ENCODE results near the gene MAP7D3.

MAP7D3 gene

GRCh38 chrX:136260776-136261175, 9.6 kb upstream of the MAP7D3 start:
- H2BK120ac ChIP-seq (ENCODE audit: low read depth, low read length): no peak overlapping the region
- no peaks in the 10 kb centered on the region for H3K79me1 ChIP-seq (ENCODE audit: low read depth, low read length)
- H3K9me3 ChIP-seq (replicated peaks in 1 of 2; ENCODE audit: control insufficient read depth in 2 of 2, insufficient read depth in 1 of 2, low read depth in 1 of 2, low read length in 2 of 2): no peaks in the 10 kb centered on the region
- H3K4me1 ChIP-seq (ENCODE audit: control insufficient read depth in 2 of 2, insufficient read depth in 1 of 2, low read depth in 1 of 2, low read length in 2 of 2): no peaks in the 10 kb centered on the region
- H3K27me3 ChIP-seq (ENCODE audit: control insufficient read depth in 3 of 3, insufficient read depth in 3 of 3, low read depth in 1 of 3, low read length in 3 of 3): peaks cover 0 to 30% (median 0%) of the 10 kb centered on the region in 3 experiments
- no peak overlapping the region for H3K14ac ChIP-seq (ENCODE audit: low read length)
- no peak overlapping the region for H2BK5ac ChIP-seq (ENCODE audit: low read length)
- no peak overlapping the region for H3K4me3 ChIP-seq (ENCODE audit: low read length in 2 of 2)
- no peak overlapping the region for H4K91ac ChIP-seq (ENCODE audit: low read depth, low read length, poor library complexity)
- H3K18ac ChIP-seq (ENCODE audit: low read length): no peak overlapping the region
- no peak overlapping the region for H2AK5ac ChIP-seq (ENCODE audit: low read depth, low read length)
- DNase-seq (ENCODE audit: low spot score): no peak
- H3K23ac ChIP-seq (ENCODE audit: low read depth, low read length, poor library complexity): no peak overlapping the region
- H3K9ac ChIP-seq (ENCODE audit: low read depth, low read length, poor library complexity): no peak overlapping the region
- no peak overlapping the region for H4K8ac ChIP-seq (ENCODE audit: low read depth, low read length)
- no peak overlapping the region for H3K4ac ChIP-seq (ENCODE audit: low read length)
- no peak overlapping the region for H3K27ac ChIP-seq (replicated peaks; ENCODE audit: low read length)
- no peaks in the 10 kb centered on the region for H3K36me3 ChIP-seq (replicated peaks in 1 of 2; ENCODE audit: control insufficient read depth in 2 of 2, insufficient read depth in 2 of 2, low read length in 2 of 2)
- no peak overlapping the region for H3K4me2 ChIP-seq (ENCODE audit: insufficient read depth, low read length, poor library complexity, severe bottlenecking)
- no peak overlapping the region for H2AFZ ChIP-seq (ENCODE audit: low read length)
- H2BK12ac ChIP-seq (ENCODE audit: low read length): no peak overlapping the region
- H2BK15ac ChIP-seq (ENCODE audit: low read length): no peak overlapping the region

GRCh38 chrX:136259543-136259942, 8.3 kb upstream of the MAP7D3 start:
- H3K36me3 ChIP-seq (replicated peaks in 1 of 2; ENCODE audit: control insufficient read depth in 2 of 2, insufficient read depth in 2 of 2, low read length in 2 of 2): no peaks in the 10 kb centered on the region
- H3K4me1 ChIP-seq (ENCODE audit: control insufficient read depth in 2 of 2, insufficient read depth in 1 of 2, low read depth in 1 of 2, low read length in 2 of 2): no peaks in the 10 kb centered on the region
- H3K9me3 ChIP-seq (replicated peaks in 1 of 2; ENCODE audit: control insufficient read depth in 2 of 2, insufficient read depth in 1 of 2, low read depth in 1 of 2, low read length in 2 of 2): no peaks in the 10 kb centered on the region
- no CpG with 5 or more reads among the region's 4 CpGs for WGBS, 2 donors (ENCODE audit: extremely low coverage in 2 of 2, insufficient read length in 2 of 2, insufficient replicate concordance in 1 of 2)
- no peak overlapping the region for H2BK15ac ChIP-seq (ENCODE audit: low read length)
- no peak overlapping the region for H3K4me2 ChIP-seq (ENCODE audit: insufficient read depth, low read length, poor library complexity, severe bottlenecking)
- H4K8ac ChIP-seq (ENCODE audit: low read depth, low read length): no peak overlapping the region
- peaks cover 0 to 36% (median 0%) of the 10 kb centered on the region in 3 experiments for H3K27me3 ChIP-seq (ENCODE audit: control insufficient read depth in 3 of 3, insufficient read depth in 3 of 3, low read depth in 1 of 3, low read length in 3 of 3)
- no peak overlapping the region for H3K14ac ChIP-seq (ENCODE audit: low read length)
- H2BK12ac ChIP-seq (ENCODE audit: low read length): no peak overlapping the region
- no peak overlapping the region for H3K18ac ChIP-seq (ENCODE audit: low read length)
- no peak overlapping the region for H2BK120ac ChIP-seq (ENCODE audit: low read depth, low read length)
- no peak overlapping the region for H4K91ac ChIP-seq (ENCODE audit: low read depth, low read length, poor library complexity)
- no peak overlapping the region for H3K23ac ChIP-seq (ENCODE audit: low read depth, low read length, poor library complexity)
- no peak overlapping the region for H2BK5ac ChIP-seq (ENCODE audit: low read length)
- no peak overlapping the region for H2AFZ ChIP-seq (ENCODE audit: low read length)
- no peak for DNase-seq (ENCODE audit: low spot score)
- H2AK5ac ChIP-seq (ENCODE audit: low read depth, low read length): no peak overlapping the region
- no peak overlapping the region for H3K4me3 ChIP-seq (ENCODE audit: low read length in 2 of 2)
- H3K27ac ChIP-seq (replicated peaks; ENCODE audit: low read length): no peak overlapping the region
- no peaks in the 10 kb centered on the region for H3K79me1 ChIP-seq (ENCODE audit: low read depth, low read length)
- no peak overlapping the region for H3K4ac ChIP-seq (ENCODE audit: low read length)
- no peak overlapping the region for H3K9ac ChIP-seq (ENCODE audit: low read depth, low read length, poor library complexity)

GRCh38 chrX:136258951-136259350, 7.8 kb upstream of the MAP7D3 start:
- no peaks in the 10 kb centered on the region for H3K36me3 ChIP-seq (replicated peaks in 1 of 2; ENCODE audit: control insufficient read depth in 2 of 2, insufficient read depth in 2 of 2, low read length in 2 of 2)
- H2AFZ ChIP-seq (ENCODE audit: low read length): no peak overlapping the region
- no peaks in the 10 kb centered on the region for H3K9me3 ChIP-seq (replicated peaks in 1 of 2; ENCODE audit: control insufficient read depth in 2 of 2, insufficient read depth in 1 of 2, low read depth in 1 of 2, low read length in 2 of 2)
- H2BK5ac ChIP-seq (ENCODE audit: low read length): no peak overlapping the region
- H3K14ac ChIP-seq (ENCODE audit: low read length): no peak overlapping the region
- no peaks in the 10 kb centered on the region for H3K4me1 ChIP-seq (ENCODE audit: control insufficient read depth in 2 of 2, insufficient read depth in 1 of 2, low read depth in 1 of 2, low read length in 2 of 2)
- no peak overlapping the region for H3K4ac ChIP-seq (ENCODE audit: low read length)
- no peak overlapping the region for H3K23ac ChIP-seq (ENCODE audit: low read depth, low read length, poor library complexity)
- H2BK15ac ChIP-seq (ENCODE audit: low read length): no peak overlapping the region
- DNase-seq (ENCODE audit: low spot score): no peak
- peaks cover 0 to 36% (median 0%) of the 10 kb centered on the region in 3 experiments for H3K27me3 ChIP-seq (ENCODE audit: control insufficient read depth in 3 of 3, insufficient read depth in 3 of 3, low read depth in 1 of 3, low read length in 3 of 3)
- no peak overlapping the region for H3K18ac ChIP-seq (ENCODE audit: low read length)
- no peak overlapping the region for H3K4me3 ChIP-seq (ENCODE audit: low read length in 2 of 2)
- WGBS, 2 donors (ENCODE audit: extremely low coverage in 2 of 2, insufficient read length in 2 of 2, insufficient replicate concordance in 1 of 2): no CpG with 5 or more reads among the region's 1 CpG
- H2AK5ac ChIP-seq (ENCODE audit: low read depth, low read length): no peak overlapping the region
- H4K8ac ChIP-seq (ENCODE audit: low read depth, low read length): no peak overlapping the region
- H2BK12ac ChIP-seq (ENCODE audit: low read length): no peak overlapping the region
- no peak overlapping the region for H3K27ac ChIP-seq (replicated peaks; ENCODE audit: low read length)
- no peak overlapping the region for H2BK120ac ChIP-seq (ENCODE audit: low read depth, low read length)
- no peak overlapping the region for H3K9ac ChIP-seq (ENCODE audit: low read depth, low read length, poor library complexity)
- H3K79me1 ChIP-seq (ENCODE audit: low read depth, low read length): no peaks in the 10 kb centered on the region
- H3K4me2 ChIP-seq (ENCODE audit: insufficient read depth, low read length, poor library complexity, severe bottlenecking): no peak overlapping the region
- H4K91ac ChIP-seq (ENCODE audit: low read depth, low read length, poor library complexity): no peak overlapping the region

- H2AK5ac ChIP-seq (ENCODE audit: low read depth, low read length): no peak overlapping the region
- no peak overlapping the region for H3K4me3 ChIP-seq (ENCODE audit: low read length in 2 of 2)
- H3K4me2 ChIP-seq (ENCODE audit: insufficient read depth, low read length, poor library complexity, severe bottlenecking): no peak overlapping the region
- no peaks in the 10 kb centered on the region for H3K79me1 ChIP-seq (ENCODE audit: low read depth, low read length)
- peaks cover 0 to 34% (median 0%) of the 10 kb centered on the region in 3 experiments for H3K27me3 ChIP-seq (ENCODE audit: control insufficient read depth in 3 of 3, insufficient read depth in 3 of 3, low read depth in 1 of 3, low read length in 3 of 3)
- H2AFZ ChIP-seq (ENCODE audit: low read length): no peak overlapping the region
- peaks cover 0 to 3% of the 10 kb centered on the region in 2 donors for H3K4me1 ChIP-seq (ENCODE audit: control insufficient read depth in 2 of 2, insufficient read depth in 1 of 2, low read depth in 1 of 2, low read length in 2 of 2)
- no peak overlapping the region for H2BK120ac ChIP-seq (ENCODE audit: low read depth, low read length)
- H3K36me3 ChIP-seq (replicated peaks in 1 of 2; ENCODE audit: control insufficient read depth in 2 of 2, insufficient read depth in 2 of 2, low read length in 2 of 2): no peaks in the 10 kb centered on the region
- H3K23ac ChIP-seq (ENCODE audit: low read depth, low read length, poor library complexity): no peak overlapping the region
- no peak overlapping the region for H4K8ac ChIP-seq (ENCODE audit: low read depth, low read length)
- no peak overlapping the region for H3K14ac ChIP-seq (ENCODE audit: low read length)
- no peak overlapping the region for H4K91ac ChIP-seq (ENCODE audit: low read depth, low read length, poor library complexity)
- no peaks in the 10 kb centered on the region for H3K9me3 ChIP-seq (replicated peaks in 1 of 2; ENCODE audit: control insufficient read depth in 2 of 2, insufficient read depth in 1 of 2, low read depth in 1 of 2, low read length in 2 of 2)
- DNase-seq (ENCODE audit: low spot score): no peak
- no peak overlapping the region for H3K18ac ChIP-seq (ENCODE audit: low read length)
- no peak overlapping the region for H2BK12ac ChIP-seq (ENCODE audit: low read length)
- no CpG with 5 or more reads among the region's 7 CpGs for WGBS, 2 donors (ENCODE audit: extremely low coverage in 2 of 2, insufficient read length in 2 of 2, insufficient replicate concordance in 1 of 2)
- H2BK15ac ChIP-seq (ENCODE audit: low read length): no peak overlapping the region
- H3K4ac ChIP-seq (ENCODE audit: low read length): no peak overlapping the region
- H2BK5ac ChIP-seq (ENCODE audit: low read length): no peak overlapping the region
- no peak overlapping the region for H3K27ac ChIP-seq (replicated peaks; ENCODE audit: low read length)
- H3K9ac ChIP-seq (ENCODE audit: low read depth, low read length, poor library complexity): no peak overlapping the region
Observed at GRCh38 chrX:136256026-136256425, 4.8 kb upstream of the MAP7D3 start.
